SU-DHL-6 (cell line): ENCODE measurements around the gene CACNA1C.

Experiments used
- H2AFZ ChIP-seq: fragments of 200-600 bp; sonication (generic); 2 replicates; pipeline ENCODE4 v1.6.1; 2014; ENCODE audit warnings: low read depth, mild to moderate bottlenecking, moderate library complexity, mixed read lengths, antibody characterized with exemption, low read length; ENCODE audit not compliant: severe bottlenecking
- H3F3A ChIP-seq: fragments of 200-600 bp; shearing (Covaris generic); 2 replicates; pipeline ENCODE4 v1.6.0; 2016; ENCODE audit warnings: antibody characterized with exemption, mild to moderate bottlenecking; ENCODE audit not compliant: insufficient read depth
- H3K27ac ChIP-seq: fragments of 200-600 bp; sonication (generic); 2 replicates; pipeline ENCODE4 v1.5.1; 2016; ENCODE audit warnings: low read depth, mild to moderate bottlenecking, low read length, moderate library complexity, mixed read lengths
- H3K27me3 ChIP-seq: fragments of 200-600 bp; sonication (generic), shearing (Covaris generic); 2 replicates; pipeline ENCODE4 v1.6.0; 2014; ENCODE audit warnings: mild to moderate bottlenecking, low read length
- H3K36me3 ChIP-seq: fragments of 200-600 bp; sonication (generic); 2 replicates; pipeline ENCODE4 v1.6.1; 2014; ENCODE audit warnings: mild to moderate bottlenecking, low read length, mixed read lengths
- H3K4me2 ChIP-seq: fragments of 300-600, 200-600 bp; shearing (Covaris generic), sonication (generic); 2 replicates; pipeline ENCODE4 v1.6.0; 2014; ENCODE audit warnings: low read length, low read depth, mild to moderate bottlenecking; ENCODE audit not compliant: poor library complexity, severe bottlenecking
- H3K4me3 ChIP-seq: fragments of 200-600 bp; sonication (generic); 2 replicates; pipeline ENCODE4 v1.5.1; 2014; ENCODE audit warnings: antibody characterized with exemption, low read length, mild to moderate bottlenecking, mixed read lengths; ENCODE audit not compliant: insufficient read depth, poor library complexity, severe bottlenecking
- H3K79me2 ChIP-seq: fragments of 200-600 bp; sonication (generic); 2 replicates; pipeline ENCODE4 v1.6.1; 2014; ENCODE audit warnings: mild to moderate bottlenecking, low read length, moderate library complexity; ENCODE audit not compliant: insufficient read depth
- H3K9ac ChIP-seq: fragments of 200-600 bp; sonication (generic); 2 replicates; pipeline ENCODE4 v1.7.0; 2014; ENCODE audit warnings: mild to moderate bottlenecking, low read length
- H3K9me2 ChIP-seq: fragments of 200-600 bp; sonication (generic); replicated peaks from 2 replicates; pipeline ENCODE4 v1.6.1; 2014; ENCODE audit warnings: low read length; ENCODE audit not compliant: insufficient read depth
- H3K9me3 ChIP-seq: fragments of 200-600 bp; sonication (generic); 2 replicates; pipeline ENCODE4 v1.6.1; 2014; ENCODE audit warnings: low read length, mixed read lengths; ENCODE audit not compliant: insufficient read depth
- H4K20me1 ChIP-seq: fragments of 200-600 bp; sonication (generic); 2 replicates; pipeline ENCODE4 v1.6.1; 2014; ENCODE audit warnings: low read depth, mild to moderate bottlenecking, antibody characterized with exemption, low read length, moderate library complexity, mixed read lengths
- CTCF ChIP-seq: fragments of 200-600 bp; sonication (generic); IDR thresholded peaks from one replicate; pipeline ENCODE4 v1.5.1; 2017; ENCODE audit warnings: antibody characterized with exemption, mild to moderate bottlenecking, low read length, moderate library complexity; ENCODE audit not compliant: insufficient read depth, poor library complexity, severe bottlenecking
- EZH2phosphoT487 ChIP-seq: fragments of 200-600 bp; sonication (generic), shearing (Covaris generic); conservative IDR thresholded peaks from 2 replicates; pipeline ENCODE4 v1.6.1; 2018; ENCODE audit warnings: mild to moderate bottlenecking, antibody characterized with exemption, low read length, moderate library complexity, mixed read lengths

Gene CACNA1C

GRCh38 chr12:2485681-2486080, 432.9 kb downstream of the CACNA1C start:
- no peaks in the 10 kb centered on the region for H3K9me3 ChIP-seq
- no peaks in the 10 kb centered on the region for H3K9me2 ChIP-seq
- no peak overlapping the region for H3K4me2 ChIP-seq
- H3K79me2 ChIP-seq = no peaks in the 10 kb centered on the region
- H3K36me3 ChIP-seq = no peaks in the 10 kb centered on the region
- TF ChIP-seq EZH2phosphoT487 = no peak
- H3K4me3 ChIP-seq = no peak overlapping the region
- H3F3A ChIP-seq = no peaks in the 10 kb centered on the region
- H2AFZ ChIP-seq = no peak overlapping the region
- H3K27ac ChIP-seq = no peak overlapping the region
- no peak overlapping the region for H3K9ac ChIP-seq
- 0 out of 2 replicates have a peak, but pooled peaks cover 5% of the 10 kb centered on the region for H3K27me3 ChIP-seq
- H4K20me1 ChIP-seq = no peaks in the 10 kb centered on the region

- TF ChIP-seq CTCF (no peak), EZH2phosphoT487 (no peak)
- no peaks in the 10 kb centered on the region for H3K36me3 ChIP-seq
- no peaks in the 10 kb centered on the region for H3K79me2 ChIP-seq
- H3K4me3 ChIP-seq = no peak overlapping the region
- H3K4me2 ChIP-seq = no peak overlapping the region
- no peaks in the 10 kb centered on the region for H3K9me2 ChIP-seq
- no peak overlapping the region for H3K27ac ChIP-seq
- no peaks in the 10 kb centered on the region for H3K9me3 ChIP-seq
- H3K27me3 ChIP-seq = 0 out of 2 replicates have a peak, but pooled peaks cover 5% of the 10 kb centered on the region
- H3K9ac ChIP-seq = no peak overlapping the region
- no peaks in the 10 kb centered on the region for H4K20me1 ChIP-seq
- no peaks in the 10 kb centered on the region for H3F3A ChIP-seq
- no peak overlapping the region for H2AFZ ChIP-seq
Observed at GRCh38 chr12:2486796-2487195, 434.0 kb downstream of the CACNA1C start.

- no peak overlapping the region for H3K27ac ChIP-seq
- H3K9me3 ChIP-seq = no peaks in the 10 kb centered on the region
- H3F3A ChIP-seq = no peaks in the 10 kb centered on the region
- TF ChIP-seq CTCF (no peak), EZH2phosphoT487 (no peak)
- 0 out of 2 replicates have a peak, but pooled peaks cover 5% of the 10 kb centered on the region for H3K27me3 ChIP-seq
- H3K36me3 ChIP-seq = no peaks in the 10 kb centered on the region
- no peak overlapping the region for H3K9ac ChIP-seq
- H3K79me2 ChIP-seq = no peaks in the 10 kb centered on the region
- H2AFZ ChIP-seq = no peak overlapping the region
- H3K4me3 ChIP-seq = no peak overlapping the region
- H3K9me2 ChIP-seq = no peaks in the 10 kb centered on the region
- H4K20me1 ChIP-seq = no peaks in the 10 kb centered on the region
- no peak overlapping the region for H3K4me2 ChIP-seq
Observed at GRCh38 chr12:2487278-2487677, 434.5 kb downstream of the CACNA1C start.

- Histone ChIP-seq H3K4me3 (no peak overlapping the region), H3K9me2 (no peaks in the 10 kb centered on the region), H3K79me2 (no peaks in the 10 kb centered on the region), H3F3A (no peaks in the 10 kb centered on the region), H3K27me3 (0 out of 2 replicates have a peak, but pooled peaks cover 5% of the 10 kb centered on the region), H3K27ac (no peak overlapping the region), H4K20me1 (no peaks in the 10 kb centered on the region), H3K36me3 (no peaks in the 10 kb centered on the region), H3K4me2 (no peak overlapping the region), H3K9ac (no peak overlapping the region), H2AFZ (no peak overlapping the region), H3K9me3 (no peaks in the 10 kb centered on the region)
- TF ChIP-seq CTCF (no peak), EZH2phosphoT487 (no peak)
Observed at GRCh38 chr12:2488131-2488530, 435.3 kb downstream of the CACNA1C start.
